GM12801 (cell line): ENCODE data around the gene EIF2B5.

Experiments used
- CTCF ChIP-seq: IDR thresholded peaks from one replicate; pipeline ENCODE4 v1.5.1; 2011; ENCODE audit warnings: control low read depth; ENCODE audit not compliant: insufficient read length; ENCODE audit errors: extremely low read depth

EIF2B5 gene

DNA sequence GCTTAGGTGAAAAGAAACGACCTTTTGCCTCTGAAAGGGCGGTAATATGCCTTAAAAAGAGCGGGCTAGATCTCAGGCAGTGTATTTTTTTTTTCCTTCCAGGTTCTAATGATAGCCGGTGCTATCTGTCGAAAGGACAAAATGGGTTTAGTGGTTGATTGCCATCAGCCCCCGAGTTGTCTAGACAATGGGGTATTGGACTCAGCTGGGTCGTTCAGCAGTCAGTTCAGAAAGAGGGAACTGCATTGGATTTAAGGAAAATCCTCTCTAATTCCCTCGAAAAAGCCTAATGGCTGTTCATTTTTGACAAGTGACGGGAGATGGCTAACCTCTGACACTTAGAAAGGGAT lies 728 bp downstream of the EIF2B5 start:
- no peak for TF ChIP-seq CTCF

DNA sequence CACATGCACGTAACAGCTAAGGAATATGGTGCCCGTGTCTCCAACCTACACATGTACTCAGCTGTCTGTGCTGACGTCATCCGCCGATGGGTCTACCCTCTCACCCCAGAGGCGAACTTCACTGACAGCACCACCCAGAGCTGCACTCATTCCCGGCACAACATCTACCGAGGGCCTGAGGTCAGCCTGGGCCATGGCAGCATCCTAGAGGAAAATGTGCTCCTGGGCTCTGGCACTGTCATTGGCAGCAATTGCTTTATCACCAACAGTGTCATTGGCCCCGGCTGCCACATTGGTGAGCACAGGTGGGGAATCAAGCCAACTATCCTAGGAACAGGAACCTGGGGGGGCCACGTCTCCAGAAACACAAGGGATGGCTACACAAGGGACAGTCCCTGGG lies 5.3 kb downstream of the EIF2B5 start:
- no peak for TF ChIP-seq CTCF

DNA sequence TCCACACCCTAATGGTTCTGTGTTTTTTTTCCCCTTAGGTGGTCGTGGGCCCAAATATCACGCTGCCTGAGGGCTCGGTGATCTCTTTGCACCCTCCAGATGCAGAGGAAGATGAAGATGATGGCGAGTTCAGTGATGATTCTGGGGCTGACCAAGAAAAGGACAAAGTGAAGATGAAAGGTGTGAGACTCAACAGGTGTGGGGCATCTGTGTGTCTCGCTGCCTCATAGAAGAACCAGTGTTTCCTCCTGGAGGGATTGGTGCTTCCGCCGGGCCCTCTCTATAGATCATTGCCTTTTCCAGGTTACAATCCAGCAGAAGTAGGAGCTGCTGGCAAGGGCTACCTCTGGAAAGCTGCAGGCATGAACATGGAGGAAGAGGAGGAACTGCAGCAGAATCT lies 7.0 kb downstream of the EIF2B5 start:
- TF ChIP-seq CTCF, result no peak

DNA sequence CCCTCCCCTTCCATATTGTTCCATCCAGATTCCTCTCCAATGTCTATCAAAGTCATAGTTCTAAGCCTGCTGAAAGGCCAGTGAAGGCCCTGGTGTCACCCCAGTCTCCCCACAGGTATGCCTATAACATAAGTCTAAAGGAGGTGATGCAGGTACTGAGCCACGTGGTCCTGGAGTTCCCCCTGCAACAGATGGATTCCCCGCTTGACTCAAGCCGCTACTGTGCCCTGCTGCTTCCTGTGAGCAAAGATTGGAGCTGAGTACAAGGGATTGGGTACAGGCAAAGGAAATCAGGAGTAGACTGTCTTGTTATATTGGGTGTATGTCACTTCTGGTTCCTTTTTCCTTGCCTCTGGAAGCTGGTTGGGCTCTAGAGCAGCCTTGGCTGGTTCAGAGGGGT lies 8.2 kb downstream of the EIF2B5 start:
- no peak for TF ChIP-seq CTCF

DNA sequence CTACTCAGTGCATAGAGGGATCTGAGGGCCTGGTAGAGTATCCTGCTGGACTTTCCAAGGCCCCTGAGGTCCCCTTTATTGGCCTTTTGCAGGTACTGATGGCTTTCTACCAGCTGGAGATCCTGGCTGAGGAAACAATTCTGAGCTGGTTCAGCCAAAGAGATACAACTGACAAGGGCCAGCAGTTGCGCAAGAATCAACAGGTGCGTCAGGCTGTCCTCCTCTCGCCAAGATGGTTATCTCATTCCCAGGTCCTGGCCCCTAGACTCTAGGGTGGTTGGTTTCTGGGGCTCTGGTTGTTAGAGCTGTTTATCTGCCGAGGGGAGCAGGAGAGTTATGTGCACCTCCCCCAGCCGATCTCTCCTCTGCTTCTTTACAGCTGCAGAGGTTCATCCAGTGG lies 9.3 kb downstream of the EIF2B5 start:
- no peak for TF ChIP-seq CTCF

DNA sequence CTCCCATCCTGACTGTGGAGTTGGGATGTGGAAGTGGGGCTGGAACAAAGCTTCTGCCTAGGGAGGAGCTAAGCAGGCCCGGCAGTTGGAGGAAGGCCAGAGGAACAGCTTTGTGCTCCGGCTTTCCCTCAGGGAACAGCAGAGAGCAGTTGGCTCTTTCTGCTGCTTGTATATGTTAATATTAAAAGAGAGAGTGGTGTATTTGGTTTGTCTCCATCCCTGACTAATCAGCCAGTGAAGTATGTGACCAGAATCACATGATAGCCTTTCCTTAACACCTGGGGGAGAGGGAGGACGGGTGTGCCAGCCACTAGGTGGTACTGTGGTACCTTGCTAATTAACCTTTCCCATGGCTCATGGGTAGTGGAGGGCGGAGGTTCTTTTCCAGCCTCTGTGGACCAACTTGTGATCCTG lies 10.0 kb downstream of the EIF2B5 start:
- TF ChIP-seq CTCF, result no peak

DNA sequence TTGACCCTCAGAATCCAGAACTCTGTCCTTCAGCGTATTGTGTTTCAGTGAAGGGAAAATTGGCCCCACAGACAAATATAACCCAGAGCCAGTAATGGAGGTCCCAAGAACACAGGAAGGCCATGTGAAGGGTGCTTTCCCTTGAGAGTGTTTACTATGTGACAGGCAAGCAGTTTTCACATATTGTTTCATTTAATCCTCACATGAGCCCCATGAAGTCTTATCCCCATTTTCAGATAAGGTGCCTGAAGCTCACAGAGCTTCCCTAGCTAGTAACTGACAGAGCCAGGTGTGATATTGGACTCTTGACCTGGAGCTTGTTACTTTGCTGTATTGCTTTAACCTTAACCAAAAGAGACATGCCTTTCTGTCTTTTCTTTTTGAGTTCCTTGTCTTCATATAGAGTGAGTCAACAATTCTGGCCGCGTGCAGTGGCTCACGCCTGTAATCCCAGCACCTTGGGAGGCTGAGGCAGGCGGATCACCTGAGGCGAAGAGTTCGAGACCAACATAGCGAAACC lies 10.7 kb downstream of the EIF2B5 start:
- TF ChIP-seq CTCF, result no peak

- no peak for TF ChIP-seq CTCF
Observed at GRCh38 chr3:184148076-184148475, 12.9 kb downstream of the EIF2B5 start.
